IPS-15b (cell line): ENCODE results near the gene RPL10.
A peak's percentile ranks its signal among the peaks of the same experiment; 100 is the strongest.

Source experiments
- H3K27me3 ChIP-seq: one replicate; pipeline ENCODE4 v1.6.1; 2013; ENCODE audit warnings: low read length; ENCODE audit not compliant: control insufficient read depth, insufficient read depth
- H3K36me3 ChIP-seq: one replicate; pipeline ENCODE4 v1.6.1; 2013; ENCODE audit warnings: low read length; ENCODE audit not compliant: control insufficient read depth, insufficient read depth
- H3K4me1 ChIP-seq: one replicate; pipeline ENCODE4 v1.6.1; 2013; ENCODE audit warnings: mild to moderate bottlenecking, low read length; ENCODE audit not compliant: control insufficient read depth, insufficient read depth
- H3K4me3 ChIP-seq: one replicate; pipeline ENCODE4 v1.5.1; 2013; ENCODE audit warnings: low read depth, low read length
- H3K9ac ChIP-seq: one replicate; pipeline ENCODE4 v1.6.1; 2013; ENCODE audit warnings: low read depth, mild to moderate bottlenecking, low read length
- H3K9me3 ChIP-seq: one replicate; pipeline ENCODE4 v1.6.1; 2013; ENCODE audit warnings: mild to moderate bottlenecking, low read length; ENCODE audit not compliant: control insufficient read depth, insufficient read depth

The RPL10 gene

DNA sequence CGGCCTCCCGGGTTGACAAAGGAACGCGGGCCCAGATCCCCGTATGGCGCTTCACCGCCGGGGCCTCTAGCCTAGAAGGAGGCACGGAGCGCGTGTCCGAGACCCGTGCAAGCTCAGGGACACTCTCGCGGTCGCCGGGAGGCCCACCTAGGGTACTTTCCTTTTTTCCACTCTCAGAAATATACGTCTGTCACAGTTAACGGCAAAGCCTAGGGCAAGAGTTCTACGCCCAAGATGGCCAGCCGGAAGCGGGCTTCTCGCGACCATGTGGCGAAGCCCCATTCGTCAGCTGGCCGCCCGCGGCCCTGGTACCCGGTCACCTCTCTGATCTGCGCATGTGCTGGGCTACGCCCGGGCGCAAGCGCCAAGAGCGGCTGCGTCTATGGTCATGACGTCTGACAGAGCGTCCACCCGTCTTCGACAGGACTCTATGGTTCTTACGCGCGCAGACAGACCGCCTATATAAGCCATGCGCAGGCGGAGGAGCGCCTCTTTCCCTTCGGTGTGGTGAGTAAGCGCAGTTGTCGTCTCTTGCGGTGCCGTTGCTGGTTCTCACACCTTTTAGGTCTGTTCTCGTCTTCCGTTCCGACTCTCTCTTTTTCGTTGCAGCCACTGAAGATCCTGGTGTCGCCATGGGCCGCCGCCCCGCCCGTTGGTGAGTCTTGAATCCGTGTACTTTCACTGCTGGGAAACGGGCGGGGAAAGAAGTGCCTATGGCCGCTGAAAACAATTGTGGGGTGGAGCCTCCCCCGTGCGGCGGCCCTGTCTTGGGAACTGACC lies at the start of gene RPL10:
Gene RPL10, plus strand, starts transcription at position 490 of the 780 bp plus-strand sequence. Its CDS starts 143 bp downstream, at position 633.
- Histone ChIP-seq H3K36me3 (peaks cover 14% of the 10 kb centered on the region), H3K9ac (peak within 1 kb of the TSS; percentile 97), H3K9me3 (no peaks in the 10 kb centered on the region), H3K4me3 (peak within 1 kb of the TSS; percentile 87), H3K4me1 (peaks cover 2% of the 10 kb centered on the region), H3K27me3 (no peaks in the 10 kb centered on the region)

DNA sequence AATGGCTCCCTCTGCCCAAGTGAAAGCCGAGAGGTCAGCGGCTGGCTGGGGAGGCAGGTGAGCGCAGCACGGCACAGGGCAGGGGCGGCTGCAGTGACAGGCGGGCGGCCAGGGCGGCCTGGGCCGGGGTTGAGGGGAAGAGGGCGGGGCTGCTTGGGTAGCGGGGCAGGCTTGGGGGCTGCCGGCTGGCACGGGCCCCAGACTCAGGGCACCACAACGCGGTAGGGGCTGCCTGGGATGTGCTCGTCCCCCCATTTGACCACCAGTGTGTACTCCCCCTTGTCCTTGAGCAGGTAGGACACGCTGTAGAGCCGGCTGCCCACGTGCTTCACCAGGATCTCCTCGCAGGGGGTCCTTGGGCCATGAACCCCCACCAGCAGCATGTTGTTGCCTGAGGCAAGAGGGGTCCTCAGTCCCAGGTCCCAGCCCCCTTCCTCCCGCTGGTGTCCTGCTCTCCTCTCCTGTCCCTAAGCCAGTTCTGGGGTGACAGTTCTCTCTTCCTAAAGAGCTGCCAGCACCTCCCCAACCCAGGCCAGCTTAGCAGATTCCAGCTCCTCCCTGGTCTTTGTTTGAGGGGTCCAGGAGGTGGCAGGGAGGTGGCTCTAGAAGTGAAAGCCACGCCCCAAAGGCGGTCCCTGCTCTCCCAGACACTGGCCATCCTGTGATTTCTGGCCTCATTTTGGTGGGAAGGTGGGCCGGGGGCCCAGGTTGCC lies 49.4 kb upstream of the RPL10 start:
- H3K27me3 ChIP-seq = no peaks in the 10 kb centered on the region
- H3K4me1 ChIP-seq = no peaks in the 10 kb centered on the region
- no peaks in the 10 kb centered on the region for H3K9me3 ChIP-seq
- H3K4me3 ChIP-seq = no peak overlapping the region
- no peak overlapping the region for H3K9ac ChIP-seq
- H3K36me3 ChIP-seq = peaks cover 58% of the 10 kb centered on the region

GRCh38 chrX:154349359-154349935 lies 48.7 kb upstream of the RPL10 start:
- H3K4me3 ChIP-seq = no peak overlapping the region
- no peak overlapping the region for H3K9ac ChIP-seq
- no peaks in the 10 kb centered on the region for H3K4me1 ChIP-seq
- peaks cover 4% of the 10 kb centered on the region for H3K9me3 ChIP-seq
- no peaks in the 10 kb centered on the region for H3K27me3 ChIP-seq
- peaks cover 64% of the 10 kb centered on the region for H3K36me3 ChIP-seq

DNA sequence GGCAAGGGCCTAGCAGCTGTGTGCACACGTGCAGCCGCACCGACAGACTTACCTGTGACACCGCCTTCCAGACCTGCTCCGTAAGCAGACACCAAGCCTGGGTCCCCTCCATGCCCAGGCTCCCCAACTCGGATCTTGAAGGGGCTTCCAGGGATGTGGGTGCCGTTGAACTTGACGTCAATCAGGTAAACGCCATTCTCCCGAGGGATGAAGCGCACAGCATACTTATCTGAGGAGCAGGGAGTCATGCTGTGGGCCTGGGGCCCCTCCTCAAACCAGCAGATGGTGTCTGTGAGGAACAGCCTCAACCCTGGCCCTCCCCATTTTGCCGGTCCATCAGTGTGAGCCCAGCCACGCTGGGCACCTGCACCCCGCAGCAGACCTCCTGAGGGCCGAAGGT lies 48.2 kb upstream of the RPL10 start:
- no peaks in the 10 kb centered on the region for H3K27me3 ChIP-seq
- peaks cover 4% of the 10 kb centered on the region for H3K9me3 ChIP-seq
- H3K36me3 ChIP-seq = peaks cover 70% of the 10 kb centered on the region
- H3K4me1 ChIP-seq = no peaks in the 10 kb centered on the region
- H3K4me3 ChIP-seq = no peak overlapping the region
- H3K9ac ChIP-seq = no peak overlapping the region

GRCh38 chrX:154350429-154351182 lies 47.6 kb upstream of the RPL10 start:
- no peak overlapping the region for H3K9ac ChIP-seq
- peaks cover 4% of the 10 kb centered on the region for H3K9me3 ChIP-seq
- H3K4me1 ChIP-seq = no peaks in the 10 kb centered on the region
- H3K4me3 ChIP-seq = no peak overlapping the region
- no peaks in the 10 kb centered on the region for H3K27me3 ChIP-seq
- H3K36me3 ChIP-seq = peaks cover 76% of the 10 kb centered on the region

GRCh38 chrX:154351183-154352011 lies 46.8 kb upstream of the RPL10 start:
- Histone ChIP-seq H3K9me3 (peaks cover 4% of the 10 kb centered on the region), H3K4me1 (no peaks in the 10 kb centered on the region), H3K4me3 (no peak overlapping the region), H3K27me3 (no peaks in the 10 kb centered on the region), H3K9ac (no peak overlapping the region), H3K36me3 (peaks cover 84% of the 10 kb centered on the region)

DNA sequence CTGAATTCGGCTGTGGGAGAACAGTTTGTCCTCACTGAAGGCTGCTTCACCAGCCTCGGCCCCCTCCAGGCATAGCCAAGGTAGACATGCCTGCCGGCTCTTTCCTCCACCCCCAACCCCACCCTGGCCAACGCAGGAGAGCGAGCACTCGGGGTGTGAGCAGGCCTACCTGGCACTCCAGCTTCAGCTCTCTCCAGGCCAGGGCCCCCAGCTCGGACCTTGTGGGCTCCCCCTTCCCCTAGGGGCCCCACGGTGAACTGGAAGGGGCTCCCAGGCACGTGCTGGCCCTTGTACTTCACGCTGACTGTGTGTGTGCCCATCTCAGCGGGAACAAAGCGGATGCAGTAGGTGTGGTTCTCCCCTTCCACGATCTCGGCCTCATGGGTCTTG lies 46.2 kb upstream of the RPL10 start:
- no peaks in the 10 kb centered on the region for H3K27me3 ChIP-seq
- H3K9ac ChIP-seq = no peak overlapping the region
- peaks cover 4% of the 10 kb centered on the region for H3K9me3 ChIP-seq
- H3K36me3 ChIP-seq = peaks cover 90% of the 10 kb centered on the region
- no peak overlapping the region for H3K4me3 ChIP-seq
- H3K4me1 ChIP-seq = no peaks in the 10 kb centered on the region

- H3K9ac ChIP-seq = no peak overlapping the region
- no peaks in the 10 kb centered on the region for H3K4me1 ChIP-seq
- H3K36me3 ChIP-seq = peaks cover 95% of the 10 kb centered on the region
- no peaks in the 10 kb centered on the region for H3K27me3 ChIP-seq
- H3K4me3 ChIP-seq = no peak overlapping the region
- H3K9me3 ChIP-seq = peaks cover 4% of the 10 kb centered on the region
Measured at GRCh38 chrX:154352466-154352865, 45.7 kb upstream of the RPL10 start.

DNA sequence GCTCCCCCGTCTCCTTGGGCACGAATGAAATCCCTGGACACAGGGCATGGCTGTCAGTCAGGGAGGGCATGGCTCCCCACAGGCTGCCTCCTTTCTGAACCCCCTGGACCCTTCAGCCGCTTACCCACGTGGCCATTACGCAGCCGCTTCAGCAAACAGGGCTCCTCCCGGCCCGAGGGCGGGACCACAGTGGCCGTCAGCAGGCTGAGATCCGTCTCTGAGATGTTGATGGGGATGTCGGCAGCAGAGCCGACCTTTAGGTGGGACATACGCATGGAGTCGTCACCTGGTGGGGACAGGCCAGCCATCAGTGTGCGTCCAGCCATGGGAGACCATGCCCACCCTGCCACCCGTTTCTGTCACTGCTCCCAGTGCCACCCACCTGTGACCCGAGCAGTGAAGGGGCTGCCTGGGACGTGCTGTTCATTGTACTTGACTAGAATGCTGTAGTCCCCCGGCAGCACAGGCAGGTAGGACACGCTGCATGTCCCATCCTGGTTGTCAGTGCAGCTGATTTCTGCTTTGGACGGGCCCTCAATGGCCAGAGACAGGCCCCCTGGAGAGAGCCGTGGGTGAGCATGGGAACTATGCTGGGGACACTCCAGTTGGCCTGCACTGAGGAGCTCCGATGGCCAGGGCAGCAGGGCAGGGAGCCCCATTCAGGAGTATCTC lies 44.9 kb upstream of the RPL10 start:
- Histone ChIP-seq H3K36me3 (peaks cover 100% of the 10 kb centered on the region), H3K27me3 (no peaks in the 10 kb centered on the region), H3K4me1 (no peaks in the 10 kb centered on the region), H3K4me3 (no peak overlapping the region), H3K9ac (no peak overlapping the region), H3K9me3 (peaks cover 4% of the 10 kb centered on the region)

GRCh38 chrX:154354013-154354412 lies 44.2 kb upstream of the RPL10 start:
- peaks cover 4% of the 10 kb centered on the region for H3K9me3 ChIP-seq
- no peak overlapping the region for H3K4me3 ChIP-seq
- H3K4me1 ChIP-seq = no peaks in the 10 kb centered on the region
- H3K9ac ChIP-seq = no peak overlapping the region
- peaks cover 100% of the 10 kb centered on the region for H3K36me3 ChIP-seq
- H3K27me3 ChIP-seq = no peaks in the 10 kb centered on the region
